Mesodermal cell (in vitro differentiated cells): ENCODE results near the gene NET1.
"Not testable (repeated sequence)": the region's sequence is repeated elsewhere in the genome, so short reads cannot be mapped to it uniquely, and the experiment has no call there.

ENCODE experiments used
- H3K27ac ChIP-seq: 2 replicates; pipeline ENCODE4 v1.7.0; 2013; ENCODE audit warnings: mild to moderate bottlenecking, low read depth, low read length, moderate library complexity; ENCODE audit not compliant: severe bottlenecking
- H3K36me3 ChIP-seq: 2 replicates; pipeline ENCODE4 v1.7.1; 2013; ENCODE audit warnings: mild to moderate bottlenecking, low read length, moderate library complexity; ENCODE audit not compliant: control insufficient read depth, insufficient read depth
- H3K4me1 ChIP-seq: one replicate; pipeline ENCODE4 v1.7.1; 2013; ENCODE audit warnings: mild to moderate bottlenecking, low read length; ENCODE audit not compliant: insufficient read depth, control insufficient read depth, poor library complexity, severe bottlenecking
- H3K4me3 ChIP-seq: 2 replicates; pipeline ENCODE4 v1.7.0; 2013; ENCODE audit warnings: low read length, control low read depth, mild to moderate bottlenecking; ENCODE audit not compliant: insufficient read depth, poor library complexity, severe bottlenecking; ENCODE audit errors: extremely low read depth
- H3K9me3 ChIP-seq: 2 replicates; pipeline ENCODE4 v1.7.1; 2013; ENCODE audit warnings: mild to moderate bottlenecking, low read length, moderate library complexity; ENCODE audit not compliant: control insufficient read depth
- WGBS, 2 experiments: methylation state at CpG; one replicate each; pipeline ENCODE4 v1.1.5; 2013; ENCODE audit warnings: missing lambda C conversion rate in 2 of 2; ENCODE audit not compliant: insufficient coverage in 2 of 2; 5-methylcytosine and 5-hydroxymethylcytosine counted together

NET1 gene

DNA sequence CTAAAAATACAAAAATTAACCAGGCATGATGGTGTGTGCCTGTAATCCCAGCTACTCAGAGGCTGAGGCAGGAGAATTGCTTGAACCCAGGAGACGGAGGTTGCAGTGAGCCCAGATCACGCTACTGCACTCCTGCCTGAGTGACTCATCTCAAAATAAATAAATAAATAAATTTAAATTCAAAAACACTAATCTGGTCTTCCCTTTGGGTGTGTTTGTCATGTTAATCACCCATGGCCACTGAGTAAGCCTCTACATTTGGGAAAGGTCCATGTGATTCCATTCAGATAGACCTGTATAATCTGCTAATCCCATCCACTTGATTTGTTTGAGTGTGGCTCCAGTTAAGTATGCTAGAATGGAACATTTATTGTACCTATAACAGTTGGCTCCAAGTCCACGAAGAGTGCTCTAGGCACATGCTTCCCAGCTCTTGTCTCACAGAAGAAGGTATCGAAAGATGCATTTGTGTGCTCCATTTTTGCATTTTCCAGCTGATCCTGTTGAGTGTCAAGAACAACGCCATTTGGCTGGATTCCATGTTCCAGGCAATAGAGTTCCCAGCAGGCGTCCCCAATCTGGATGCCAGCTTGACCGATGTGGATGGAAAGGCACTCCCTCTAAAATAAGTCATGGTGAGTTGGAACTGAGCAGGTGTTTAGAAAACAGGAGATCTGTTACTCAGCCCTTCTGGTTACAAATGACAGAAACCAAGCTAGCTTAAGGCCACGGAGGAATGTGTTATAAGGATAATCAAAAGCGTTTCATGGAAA is 11.7 kb upstream of the NET1 start:
- no peak overlapping the region for H3K4me3 ChIP-seq
- H3K36me3 ChIP-seq, result no peaks in the 10 kb centered on the region
- H3K9me3 ChIP-seq, result no peaks in the 10 kb centered on the region
- H3K27ac ChIP-seq, result no peak overlapping the region
- no peaks in the 10 kb centered on the region for H3K4me1 ChIP-seq
- 93 to 97% methylated on average over 5 to 6 of the region's 9 CpGs for WGBS, 2 experiments

DNA sequence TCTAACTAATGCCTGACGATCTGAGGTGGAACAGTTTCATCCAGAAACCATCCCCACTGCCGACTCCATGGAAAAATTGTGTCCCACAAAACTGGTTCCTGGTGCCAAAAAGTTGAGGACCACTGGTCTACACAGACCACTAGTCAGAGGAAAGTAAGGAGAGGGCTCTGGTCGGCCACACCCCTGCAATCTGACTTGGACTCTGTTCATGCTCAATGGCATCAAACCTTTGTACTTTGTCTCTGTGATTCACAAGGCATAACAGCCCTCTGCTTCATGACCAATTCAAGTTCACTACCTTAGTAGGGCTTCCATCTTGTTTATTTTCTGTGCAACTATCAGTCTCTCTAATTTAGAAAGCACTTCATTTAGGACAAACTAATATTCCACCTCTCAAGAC is 9.6 kb upstream of the NET1 start:
- 60 to 100% methylated on average over 1 to 3 of the region's 3 CpGs for WGBS, 2 experiments
- H3K4me3 ChIP-seq, result no peak overlapping the region
- H3K9me3 ChIP-seq, result peaks cover 11% of the 10 kb centered on the region
- no peaks in the 10 kb centered on the region for H3K4me1 ChIP-seq
- H3K27ac ChIP-seq, result no peak overlapping the region
- no peaks in the 10 kb centered on the region for H3K36me3 ChIP-seq

DNA sequence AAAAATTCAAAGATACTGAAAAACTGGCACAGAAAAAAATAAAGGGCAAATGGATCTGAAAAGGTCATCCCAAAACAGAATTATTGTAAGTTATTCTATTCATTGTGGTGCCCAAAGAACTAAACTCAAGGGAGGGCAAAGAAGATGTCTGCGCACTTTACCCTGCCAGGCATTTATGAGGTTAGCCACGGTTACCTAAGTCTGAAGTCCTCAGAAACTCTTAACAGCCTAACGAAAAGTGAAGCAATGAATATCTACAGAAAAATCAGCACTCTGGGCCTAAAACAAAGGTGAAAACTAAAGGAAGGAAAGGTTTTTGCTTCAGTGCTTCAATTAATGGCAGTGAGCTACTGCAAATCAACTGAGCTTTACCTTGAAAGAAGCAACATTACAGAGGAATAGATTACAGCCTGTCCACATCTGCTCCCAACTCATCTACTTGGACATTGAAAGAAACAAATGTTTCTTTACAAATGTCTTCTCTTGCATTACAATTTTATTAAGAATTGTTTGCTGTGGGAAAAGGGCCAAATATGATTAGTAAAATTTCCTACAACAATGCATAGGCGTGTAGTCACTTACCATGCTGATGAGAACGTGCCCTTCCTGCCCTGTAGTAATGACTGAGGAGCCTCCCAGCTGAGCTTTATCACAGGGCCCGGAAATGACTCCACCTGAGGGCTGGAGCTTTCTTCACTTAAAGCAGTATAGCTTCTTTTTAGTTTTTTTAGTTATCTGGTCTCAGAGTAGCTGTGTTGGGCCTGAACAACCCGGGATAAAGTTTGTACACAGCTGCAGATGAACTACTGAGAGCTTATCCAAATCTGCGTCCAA is 7.9 kb upstream of the NET1 start, which contains the start of gene TUBAL3:
TUBAL3 (minus strand) TSS at position 621 of the 834 bp plus-strand sequence; CDS start at position 585, 36 bp downstream.
- H3K4me3 ChIP-seq, result no peak within 1 kb of the TSS
- 83 to 86% methylated on average over 5 of the region's 8 CpGs for WGBS, 2 experiments
- no peaks in the 10 kb centered on the region for H3K4me1 ChIP-seq
- no peak within 1 kb of the TSS for H3K27ac ChIP-seq
- no peaks in the 10 kb centered on the region for H3K36me3 ChIP-seq
- H3K9me3 ChIP-seq, result peaks cover 16% of the 10 kb centered on the region

DNA sequence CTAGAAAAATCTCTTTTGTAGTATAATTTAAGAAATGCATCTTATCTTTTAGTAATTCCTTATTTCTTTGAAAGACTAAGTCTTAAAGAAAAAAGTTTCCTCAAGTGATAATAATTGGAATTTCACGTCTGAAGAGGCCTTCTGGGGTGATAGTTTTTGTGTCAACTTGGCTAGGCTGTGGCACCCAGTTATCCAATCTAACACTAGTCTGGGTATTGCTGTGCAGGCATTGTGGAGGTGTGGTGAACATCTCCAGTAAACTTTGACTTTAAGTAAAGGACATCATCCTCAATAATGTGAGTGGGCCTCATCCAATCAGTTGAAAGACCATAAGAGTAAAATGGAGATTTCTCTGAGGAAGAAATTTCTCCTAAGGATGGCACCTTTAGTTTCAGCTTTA is 5.4 kb upstream of the NET1 start:
- H3K36me3 ChIP-seq, result no peaks in the 10 kb centered on the region
- H3K4me1 ChIP-seq, result peaks cover under 1% of the 10 kb centered on the region
- no CpG with 5 or more reads among the region's 1 CpG for WGBS, 2 experiments
- H3K9me3 ChIP-seq, result peaks cover 16% of the 10 kb centered on the region
- H3K27ac ChIP-seq, result no peak overlapping the region
- no peak overlapping the region for H3K4me3 ChIP-seq

DNA sequence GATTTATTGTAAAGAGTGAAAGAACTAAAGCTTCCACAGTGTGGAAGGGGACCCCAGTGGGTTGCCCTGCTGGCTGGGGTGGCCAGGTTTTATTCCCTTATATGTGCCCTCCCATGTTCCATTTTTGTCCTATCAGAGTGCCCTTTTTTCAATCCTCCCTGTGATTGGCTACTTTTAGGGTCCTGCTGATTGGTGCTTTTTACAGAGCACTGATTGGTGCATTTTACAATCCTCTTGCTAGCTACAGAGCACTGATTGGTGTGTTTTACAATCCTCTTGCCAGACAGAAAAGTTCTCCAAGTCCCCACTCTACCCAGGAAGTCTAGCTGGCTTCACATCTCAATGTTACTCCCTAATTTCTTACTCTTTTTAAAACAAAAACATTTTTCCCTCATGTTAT is 1.6 kb upstream of the NET1 start:
- Histone ChIP-seq H3K4me1 (peaks cover 17% of the 10 kb centered on the region), H3K9me3 (peaks cover 16% of the 10 kb centered on the region)
- not testable (repeated sequence) for H3K4me3 ChIP-seq, H3K27ac ChIP-seq, H3K36me3 ChIP-seq

DNA sequence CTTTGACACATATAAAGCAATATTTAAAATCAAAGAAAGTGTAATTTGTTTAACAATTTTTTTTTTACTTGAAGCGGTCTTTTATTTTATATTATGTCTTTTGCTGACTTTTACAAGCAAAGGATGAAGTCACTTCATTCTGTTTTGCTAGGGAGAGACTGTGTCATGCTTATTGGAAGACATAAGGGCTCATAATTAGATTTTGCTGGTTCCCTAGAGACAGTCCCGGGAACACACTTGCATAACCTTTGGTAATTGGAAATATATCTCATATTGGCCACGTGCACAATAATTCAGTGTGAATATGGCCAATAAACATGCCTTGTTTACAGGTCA is 448 bp upstream of the NET1 start:
- peaks cover 17% of the 10 kb centered on the region for H3K4me1 ChIP-seq
- H3K4me3 ChIP-seq, result peak overlapping the region; percentile 76
- H3K36me3 ChIP-seq, result peaks cover 5% of the 10 kb centered on the region
- 33 to 83% methylated on average over 1 to 2 of the region's 3 CpGs for WGBS, 2 experiments
- H3K27ac ChIP-seq, result no peak overlapping the region
- peaks cover 15% of the 10 kb centered on the region for H3K9me3 ChIP-seq

DNA sequence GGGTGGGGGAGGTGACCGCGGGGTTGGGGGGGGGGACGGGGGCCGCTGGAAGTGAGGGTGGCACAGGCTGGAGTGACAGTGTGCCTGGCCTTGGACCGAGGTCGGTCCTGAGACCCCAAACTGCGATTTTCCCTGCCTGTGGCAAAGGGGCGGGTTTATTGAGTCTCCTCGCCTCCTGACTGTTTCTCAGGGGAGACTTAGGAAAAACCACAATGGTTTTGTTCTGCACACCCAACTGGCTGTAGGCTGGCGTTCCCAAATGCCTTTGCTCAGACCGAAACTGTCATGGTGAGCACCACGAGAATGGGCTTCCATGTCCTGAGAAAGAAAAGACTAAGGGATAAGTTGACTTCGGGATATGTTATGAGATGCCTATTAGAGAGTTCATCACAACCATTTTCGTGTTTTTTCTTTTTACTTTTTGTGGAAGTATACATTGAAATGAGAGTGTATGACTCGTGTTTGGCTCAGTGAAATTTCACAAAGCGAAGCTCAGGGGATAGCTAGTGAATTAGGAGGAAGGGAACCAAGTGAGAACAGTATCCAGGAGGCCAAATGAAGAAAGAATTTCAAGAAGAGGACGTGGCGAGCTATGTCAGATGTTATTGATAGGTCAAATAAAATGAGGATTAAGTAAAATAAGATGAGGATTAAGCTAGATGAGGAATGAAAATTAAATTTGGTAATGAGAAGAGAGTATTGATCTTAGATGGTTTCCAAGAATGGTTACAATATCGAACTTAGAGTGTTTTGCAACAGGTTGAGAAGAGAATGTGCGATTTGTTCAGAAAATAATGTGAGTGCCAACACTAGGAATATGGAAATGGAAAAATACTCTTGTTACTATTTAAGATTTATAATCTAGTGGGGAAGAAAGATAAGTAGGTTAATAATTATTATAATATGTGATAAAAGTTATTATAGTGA is 918 bp downstream of the NET1 start:
- H3K4me1 ChIP-seq, result peaks cover 17% of the 10 kb centered on the region
- 15 to 18% methylated on average over 13 to 16 of the region's 20 CpGs for WGBS, 2 experiments
- H3K9me3 ChIP-seq, result peaks cover 3% of the 10 kb centered on the region

DNA sequence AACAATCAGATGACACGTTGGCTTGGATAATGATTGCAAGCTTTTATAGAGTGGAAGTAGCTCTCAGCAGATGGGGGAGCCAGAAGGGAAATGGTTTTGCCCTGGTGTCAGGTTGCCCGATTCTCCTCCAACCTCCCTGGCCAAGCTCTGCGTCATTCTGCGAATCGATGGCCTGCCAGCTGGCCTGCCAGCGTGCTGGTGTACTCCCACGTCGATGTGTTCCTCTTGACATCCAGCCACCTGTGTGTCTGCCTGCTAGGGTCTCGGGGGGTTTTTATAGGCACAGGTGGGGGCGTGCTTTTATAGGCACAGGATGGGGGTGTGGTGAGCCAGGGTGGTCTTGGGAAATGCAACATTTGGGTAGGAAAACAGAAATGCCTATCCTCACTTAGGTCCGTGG is 4.6 kb downstream of the NET1 start:
- H3K27ac ChIP-seq, result no peak overlapping the region
- peaks cover 16% of the 10 kb centered on the region for H3K4me1 ChIP-seq
- H3K9me3 ChIP-seq, result peaks cover 9% of the 10 kb centered on the region
- no peak overlapping the region for H3K4me3 ChIP-seq
- H3K36me3 ChIP-seq, result peaks cover 10% of the 10 kb centered on the region
- 94 to 95% methylated on average over 7 to 10 of the region's 11 CpGs for whole genome bisulfite sequencing, 2 experiments

More for the DNA sequence above, 918 bp downstream of the NET1 start:
- H3K36me3 ChIP-seq, result peaks cover 10% of the 10 kb centered on the region
- H3K27ac ChIP-seq, result peak overlapping the region; percentile 41
- H3K4me3 ChIP-seq, result peak overlapping the region; percentile 76

DNA sequence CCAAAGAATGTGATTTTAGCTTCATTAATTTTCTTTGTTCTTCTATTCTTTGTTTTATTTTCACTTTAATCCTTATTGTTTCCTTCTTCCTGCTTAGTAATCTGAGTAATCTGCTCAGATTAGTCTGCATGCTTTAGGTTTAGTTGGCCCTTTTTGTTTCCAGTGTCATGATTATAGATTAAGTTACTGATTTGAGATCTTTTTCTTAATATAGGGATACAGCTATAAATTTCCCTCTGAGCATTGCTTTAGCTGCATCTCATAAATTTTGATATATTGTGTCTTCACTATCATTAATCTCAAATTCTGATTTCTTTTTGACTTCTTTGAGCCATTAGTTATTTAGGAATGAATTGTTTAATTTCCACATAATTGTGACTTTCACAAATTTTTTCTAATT is 6.2 kb downstream of the NET1 start:
- H3K4me1 ChIP-seq, result peaks cover 12% of the 10 kb centered on the region
- peaks cover 9% of the 10 kb centered on the region for H3K9me3 ChIP-seq
- H3K4me3 ChIP-seq, result no peak overlapping the region
- no peak overlapping the region for H3K27ac ChIP-seq
- H3K36me3 ChIP-seq, result peaks cover 10% of the 10 kb centered on the region

DNA sequence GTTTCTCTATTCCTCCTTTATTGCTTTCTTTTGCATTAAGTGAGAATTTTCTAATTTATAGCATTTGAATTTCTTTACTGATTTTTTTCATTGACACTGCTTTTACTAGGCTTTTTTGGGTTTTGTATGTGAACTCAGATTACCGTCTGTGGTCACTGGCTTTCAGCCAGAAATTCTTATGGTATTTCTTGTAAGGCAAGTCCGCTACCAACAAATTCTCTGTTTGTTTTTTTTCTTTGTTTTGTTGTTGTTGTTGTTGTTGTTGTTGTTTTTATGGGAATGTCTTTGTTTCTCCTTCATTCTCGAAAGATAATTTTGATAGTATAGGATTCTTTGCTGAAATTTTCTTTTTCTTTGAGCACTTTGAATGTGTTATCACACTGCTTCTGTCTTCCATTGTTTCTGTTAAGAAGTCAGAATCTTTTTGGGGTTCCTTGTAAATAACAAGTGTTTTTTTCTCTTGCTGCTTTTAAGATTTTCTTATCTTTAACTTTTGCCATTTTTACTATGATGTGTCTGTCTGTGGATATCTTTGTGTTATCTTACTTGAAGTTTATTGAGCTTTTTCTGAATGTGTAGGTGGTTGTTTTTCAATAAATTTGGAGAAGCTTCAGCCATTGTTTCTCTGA is 7.2 kb downstream of the NET1 start:
- Histone ChIP-seq H3K9me3 (peaks cover 9% of the 10 kb centered on the region), H3K36me3 (peaks cover 10% of the 10 kb centered on the region), H3K27ac (no peak overlapping the region), H3K4me1 (peaks cover 3% of the 10 kb centered on the region), H3K4me3 (no peak overlapping the region)
- 92% methylated on average over 2 of the region's 3 CpGs; no CpG with 5 or more reads in 1 of the 2 experiments for WGBS, 2 experiments
